ENCODE measurements around the gene THBS3.
"Not testable (repeated sequence)": the region's sequence is repeated elsewhere in the genome, so short reads cannot be mapped to it uniquely, and the experiment has no call there.

The THBS3 gene

GRCh38 chr1:155202731-155203515 lies 4.8 kb downstream of the THBS3 start:
- Histone ChIP-seq H3K4me2 (ENCODE audit: low read length) (no peak overlapping the region), H3K4me3 (ENCODE audit: low read length) (no peak overlapping the region), H3K27me3 (ENCODE audit: control insufficient read depth, insufficient read depth, low read length) (no peaks in the 10 kb centered on the region), H3K36me3 (ENCODE audit: insufficient read depth, low read length) (peaks cover 10% of the 10 kb centered on the region), H3K4me1 (ENCODE audit: control insufficient read depth, insufficient read depth, low read length) (peaks cover 10% of the 10 kb centered on the region), H3K9me3 (replicated peaks; ENCODE audit: low read length) (no peaks in the 10 kb centered on the region), H3K9ac (ENCODE audit: low read depth, low read length) (no peak overlapping the region)

GRCh38 chr1:155202198-155202597 lies 5.5 kb downstream of the THBS3 start:
- H3K36me3 ChIP-seq (ENCODE audit: insufficient read depth, low read length), result peaks cover 12% of the 10 kb centered on the region
- H3K4me2 ChIP-seq (ENCODE audit: low read length), result no peak overlapping the region
- H3K9ac ChIP-seq (ENCODE audit: low read depth, low read length), result no peak overlapping the region
- no peak overlapping the region for H3K4me3 ChIP-seq (ENCODE audit: low read length)
- H3K27me3 ChIP-seq (ENCODE audit: control insufficient read depth, insufficient read depth, low read length), result no peaks in the 10 kb centered on the region
- H3K4me1 ChIP-seq (ENCODE audit: control insufficient read depth, insufficient read depth, low read length), result peaks cover 3% of the 10 kb centered on the region
- H3K9me3 ChIP-seq (replicated peaks; ENCODE audit: low read length), result no peaks in the 10 kb centered on the region

GRCh38 chr1:155200920-155201319 lies 6.8 kb downstream of the THBS3 start:
- H3K4me3 ChIP-seq (ENCODE audit: low read length), result no peak overlapping the region
- H3K27me3 ChIP-seq (ENCODE audit: control insufficient read depth, insufficient read depth, low read length), result no peaks in the 10 kb centered on the region
- H3K9ac ChIP-seq (ENCODE audit: low read depth, low read length), result no peak overlapping the region
- no peak overlapping the region for H3K4me2 ChIP-seq (ENCODE audit: low read length)
- H3K9me3 ChIP-seq (replicated peaks; ENCODE audit: low read length), result no peaks in the 10 kb centered on the region
- H3K4me1 ChIP-seq (ENCODE audit: control insufficient read depth, insufficient read depth, low read length), result peaks cover 3% of the 10 kb centered on the region
- H3K36me3 ChIP-seq (ENCODE audit: insufficient read depth, low read length), result peaks cover 12% of the 10 kb centered on the region

- no peaks in the 10 kb centered on the region for H3K9me3 ChIP-seq (replicated peaks; ENCODE audit: low read length)
- H3K4me1 ChIP-seq (ENCODE audit: control insufficient read depth, insufficient read depth, low read length), result peaks cover 10% of the 10 kb centered on the region
- no peak overlapping the region for H3K4me3 ChIP-seq (ENCODE audit: low read length)
- H3K9ac ChIP-seq (ENCODE audit: low read depth, low read length), result no peak overlapping the region
- H3K4me2 ChIP-seq (ENCODE audit: low read length), result no peak overlapping the region
- H3K36me3 ChIP-seq (ENCODE audit: insufficient read depth, low read length), result peaks cover 12% of the 10 kb centered on the region
- no peaks in the 10 kb centered on the region for H3K27me3 ChIP-seq (ENCODE audit: control insufficient read depth, insufficient read depth, low read length)
Measured at GRCh38 chr1:155199792-155200191, 7.9 kb downstream of the THBS3 start.

- H3K4me1 ChIP-seq (ENCODE audit: control insufficient read depth, insufficient read depth, low read length), result peaks cover 21% of the 10 kb centered on the region
- H3K9ac ChIP-seq (ENCODE audit: low read depth, low read length), result no peak overlapping the region
- H3K36me3 ChIP-seq (ENCODE audit: insufficient read depth, low read length), result peaks cover 12% of the 10 kb centered on the region
- H3K4me3 ChIP-seq (ENCODE audit: low read length), result no peak overlapping the region
- H3K9me3 ChIP-seq (replicated peaks; ENCODE audit: low read length), result no peaks in the 10 kb centered on the region
- H3K27me3 ChIP-seq (ENCODE audit: control insufficient read depth, insufficient read depth, low read length), result no peaks in the 10 kb centered on the region
- H3K4me2 ChIP-seq (ENCODE audit: low read length), result no peak overlapping the region
Measured at GRCh38 chr1:155198547-155198906, 9.2 kb downstream of the THBS3 start.

- Histone ChIP-seq H3K36me3 (ENCODE audit: insufficient read depth, low read length) (peaks cover 12% of the 10 kb centered on the region), H3K4me3 (ENCODE audit: low read length) (no peak overlapping the region), H3K27me3 (ENCODE audit: control insufficient read depth, insufficient read depth, low read length) (no peaks in the 10 kb centered on the region), H3K4me1 (ENCODE audit: control insufficient read depth, insufficient read depth, low read length) (peaks cover 26% of the 10 kb centered on the region), H3K9ac (ENCODE audit: low read depth, low read length) (no peak overlapping the region), H3K9me3 (replicated peaks; ENCODE audit: low read length) (no peaks in the 10 kb centered on the region), H3K4me2 (ENCODE audit: low read length) (no peak overlapping the region)
Measured at GRCh38 chr1:155197901-155198546, 9.7 kb downstream of the THBS3 start.

GRCh38 chr1:155196893-155197638 lies 10.6 kb downstream of the THBS3 start:
- H3K4me1 ChIP-seq (ENCODE audit: control insufficient read depth, insufficient read depth, low read length), result peaks cover 28% of the 10 kb centered on the region
- H3K4me2 ChIP-seq (ENCODE audit: low read length), result no peak overlapping the region
- H3K9ac ChIP-seq (ENCODE audit: low read depth, low read length), result no peak overlapping the region
- H3K4me3 ChIP-seq (ENCODE audit: low read length), result no peak overlapping the region
- H3K36me3 ChIP-seq (ENCODE audit: insufficient read depth, low read length), result peaks cover 12% of the 10 kb centered on the region
- H3K27me3 ChIP-seq (ENCODE audit: control insufficient read depth, insufficient read depth, low read length), result no peaks in the 10 kb centered on the region
- H3K9me3 ChIP-seq (replicated peaks; ENCODE audit: low read length), result no peaks in the 10 kb centered on the region

- H3K9me3 ChIP-seq (replicated peaks; ENCODE audit: low read length), result no peaks in the 10 kb centered on the region
- H3K4me3 ChIP-seq (ENCODE audit: low read length), result peak overlapping the region; percentile 77
- H3K4me2 ChIP-seq (ENCODE audit: low read length), result peak overlapping the region; percentile 96
- H3K36me3 ChIP-seq (ENCODE audit: insufficient read depth, low read length), result peaks cover 9% of the 10 kb centered on the region
- H3K27me3 ChIP-seq (ENCODE audit: control insufficient read depth, insufficient read depth, low read length), result no peaks in the 10 kb centered on the region
- no peak overlapping the region for H3K9ac ChIP-seq (ENCODE audit: low read depth, low read length)
- H3K4me1 ChIP-seq (ENCODE audit: control insufficient read depth, insufficient read depth, low read length), result peaks cover 28% of the 10 kb centered on the region
Measured at GRCh38 chr1:155196103-155196892, 11.4 kb downstream of the THBS3 start.

- peaks cover 9% of the 10 kb centered on the region for H3K36me3 ChIP-seq (ENCODE audit: insufficient read depth, low read length)
- peak overlapping the region; percentile 88 for H3K9ac ChIP-seq (ENCODE audit: low read depth, low read length)
- no peaks in the 10 kb centered on the region for H3K9me3 ChIP-seq (replicated peaks; ENCODE audit: low read length)
- peak overlapping the region; percentile 77 for H3K4me3 ChIP-seq (ENCODE audit: low read length)
- no peaks in the 10 kb centered on the region for H3K27me3 ChIP-seq (ENCODE audit: control insufficient read depth, insufficient read depth, low read length)
- peak overlapping the region; percentile 96 for H3K4me2 ChIP-seq (ENCODE audit: low read length)
- peaks cover 28% of the 10 kb centered on the region for H3K4me1 ChIP-seq (ENCODE audit: control insufficient read depth, insufficient read depth, low read length)
Measured at GRCh38 chr1:155195201-155196102, 12.2 kb downstream of the THBS3 start.

GRCh38 chr1:155193991-155194240 lies 13.8 kb downstream of the THBS3 start:
- Histone ChIP-seq H3K4me1 (ENCODE audit: control insufficient read depth, insufficient read depth, low read length) (peaks cover 28% of the 10 kb centered on the region), H3K4me3 (ENCODE audit: low read length) (peak overlapping the region; percentile 77), H3K4me2 (ENCODE audit: low read length) (peak overlapping the region; percentile 96), H3K9ac (ENCODE audit: low read depth, low read length) (peak overlapping the region; percentile 88)
- not testable (repeated sequence) for H3K36me3 ChIP-seq (ENCODE audit: insufficient read depth, low read length); H3K9me3 ChIP-seq (replicated peaks; ENCODE audit: low read length); H3K27me3 ChIP-seq (ENCODE audit: control insufficient read depth, insufficient read depth, low read length)

Data from skeletal muscle satellite cell (primary cell).